Spleen (tissue), 7 donors: ENCODE data around the gene ZC3H18.

Experiments used
- POLR2A ChIP-seq, 3 donors: fragments of 450-650 bp; IDR thresholded peaks; one replicate each; pipeline ENCODE4 v1.5.1; 2017; ENCODE audit warnings: antibody characterized with exemption in 3 of 3, mild to moderate bottlenecking in 1 of 3
- TF ChIP-seq, protein P1 (sequence below), 11 experiments: fragments of 200-600 bp in 7 of 11; fragments of 450-650 bp in 4 of 11; sonication (generic) in 4 of 11; IDR thresholded peaks in 8 of 11; conservative IDR thresholded peaks in 3 of 11; 1 replicate in 7 of 11; 2 replicates in 4 of 11; pipeline versions ENCODE4 v1.4.0 to v1.8.0; 2016 to 2021; ENCODE audit warnings: antibody characterized with exemption in 11 of 11, inconsistent platforms in 4 of 11, mild to moderate bottlenecking in 1 of 11
- donor health status: DM: no; HTN: no; CAD: no; lungs with moderate emphysema.
- donor health status: DM: no; HTN: no; CAD: no.
- donor health status: DM: no; HTN: no; CAD: no.

DNA sequence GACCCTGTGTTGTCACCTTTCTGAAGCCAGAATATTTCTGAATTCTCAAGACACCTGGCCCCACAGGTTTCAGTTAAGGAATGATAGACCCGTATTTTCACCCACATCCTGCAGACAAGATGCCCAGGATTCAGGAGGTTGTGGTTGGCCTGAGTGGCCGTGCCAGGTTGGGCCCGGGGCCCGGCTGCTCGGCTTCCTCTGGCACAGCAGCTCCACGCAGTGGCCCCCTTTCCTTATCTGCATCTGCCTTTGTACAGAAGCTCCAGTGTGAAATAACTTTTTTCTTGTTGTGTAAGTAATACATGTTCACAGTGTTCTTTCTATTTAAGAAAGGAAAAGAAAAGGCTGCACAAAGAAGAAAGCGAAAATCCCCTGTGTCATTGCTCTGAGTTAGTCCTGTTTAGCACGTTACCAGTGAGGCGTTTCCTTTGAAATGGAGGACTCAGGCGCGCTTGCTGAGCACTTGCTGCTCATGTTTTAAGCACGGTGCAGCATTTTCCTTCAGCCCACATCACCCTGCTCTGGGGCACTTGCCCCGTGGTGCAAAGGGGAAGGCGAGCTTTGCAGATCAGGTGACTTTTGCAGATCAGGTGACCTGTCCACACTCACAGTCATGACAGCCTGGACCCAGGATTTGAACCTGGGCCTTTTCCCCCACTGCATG is 12.8 kb downstream of the ZC3H18 start:
- TF ChIP-seq POLR2A (IDR thresholded peaks at IDR 0.05), result no peak
- TF ChIP-seq, protein P1, sequence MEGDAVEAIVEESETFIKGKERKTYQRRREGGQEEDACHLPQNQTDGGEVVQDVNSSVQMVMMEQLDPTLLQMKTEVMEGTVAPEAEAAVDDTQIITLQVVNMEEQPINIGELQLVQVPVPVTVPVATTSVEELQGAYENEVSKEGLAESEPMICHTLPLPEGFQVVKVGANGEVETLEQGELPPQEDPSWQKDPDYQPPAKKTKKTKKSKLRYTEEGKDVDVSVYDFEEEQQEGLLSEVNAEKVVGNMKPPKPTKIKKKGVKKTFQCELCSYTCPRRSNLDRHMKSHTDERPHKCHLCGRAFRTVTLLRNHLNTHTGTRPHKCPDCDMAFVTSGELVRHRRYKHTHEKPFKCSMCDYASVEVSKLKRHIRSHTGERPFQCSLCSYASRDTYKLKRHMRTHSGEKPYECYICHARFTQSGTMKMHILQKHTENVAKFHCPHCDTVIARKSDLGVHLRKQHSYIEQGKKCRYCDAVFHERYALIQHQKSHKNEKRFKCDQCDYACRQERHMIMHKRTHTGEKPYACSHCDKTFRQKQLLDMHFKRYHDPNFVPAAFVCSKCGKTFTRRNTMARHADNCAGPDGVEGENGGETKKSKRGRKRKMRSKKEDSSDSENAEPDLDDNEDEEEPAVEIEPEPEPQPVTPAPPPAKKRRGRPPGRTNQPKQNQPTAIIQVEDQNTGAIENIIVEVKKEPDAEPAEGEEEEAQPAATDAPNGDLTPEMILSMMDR (IDR thresholded peaks at IDR 0.05 in 8 of 11, conservative IDR thresholded peaks at IDR 0.05 in 3 of 11), result no peak
